K562 (cell line): ENCODE measurements around the gene ATXN1L. TPM values are rescaled to one million over a fixed set of nuclear protein-coding genes. Genes with fewer than 3 reads are reported as not detected.

Experiments used
- HDAC8 ChIP-seq: fragments of 450-650 bp; IDR thresholded peaks from 2 replicates; pipeline ENCODE4 v1.6.1; 2016; ENCODE audit warnings: mild to moderate bottlenecking, missing genetic modification characterization, moderate library complexity, missing compliant biosample characterization
- LARP7 ChIP-seq: fragments of 450-650 bp; IDR thresholded peaks from 2 replicates; pipeline ENCODE4 v1.6.1; 2016
- NCOA4 ChIP-seq: fragments of 450-650 bp; IDR thresholded peaks from 2 replicates; pipeline ENCODE4 v1.6.1; 2018; ENCODE audit warnings: mild to moderate bottlenecking; ENCODE audit not compliant: partially characterized antibody
- RAD21 ChIP-seq, 2 experiments: fragments of 250-450 bp in 1 of 2; fragments of 450-650 bp in 1 of 2; sonication (Bioruptor Pico) in 1 of 2; formaldehyde crosslinking in 1 of 2; IDR thresholded peaks in 1 of 2; conservative IDR thresholded peaks in 1 of 2; 2 replicates each; pipeline versions ENCODE4 v1.4.0 to v1.8.0; 2020 to 2022; ENCODE audit warnings: mild to moderate bottlenecking in 2 of 2, moderate library complexity in 1 of 2
- TBP ChIP-seq: optimal IDR thresholded peaks from 2 replicates; pipeline ENCODE3; 2011; ENCODE audit warnings: low read depth, low read length, improper control_type of control experiment
- XRCC5 ChIP-seq: fragments of 200-400 bp; formaldehyde crosslinking; IDR thresholded peaks from 2 replicates; pipeline ENCODE4 v1.6.1; 2017; ENCODE audit warnings: low read depth, mild to moderate bottlenecking, low read length
- polyA plus RNA-seq, 8 experiments: library from polyadenylated mRNA; depleted of rRNA in 4 of 8; stranded (reverse) in 5 of 8; unstranded in 3 of 8; fragments of >200 nt; fragmentation: Nextera tagmentation in 2 of 8; fragmentation: Illumina TruSeq in 1 of 8; extraction: Ambion mirVana in 2 of 8; extraction: Trizol in 1 of 8; gene quantifications; 2 replicates each; pipeline versions ENCODE4 v1.2.1 to v1.2.3, GENCODE V29; 2011 to 2014; ENCODE audit warnings: inconsistent platforms in 1 of 8, missing spikeins in 1 of 8
- total RNA-seq, 7 experiments: library from RNA; depleted of rRNA in 6 of 7; stranded (reverse); fragments of >200 nt in 6 of 7; fragmentation: Illumina TruSeq in 2 of 7; extraction: Trizol in 2 of 7; gene quantifications; 2 replicates each; pipeline versions ENCODE4 v1.2.1 to v1.2.3, GENCODE V29; 2011 to 2021; ENCODE audit warnings: low replicate concordance in 1 of 7
- TF ChIP-seq, protein P1 (sequence below), 2 experiments: fragments of 450-650 bp in 1 of 2; sonication (generic) in 1 of 2; formaldehyde crosslinking in 1 of 2; IDR thresholded peaks; 2 replicates each; pipeline versions ENCODE4 v1.7.1 to v1.9.0; 2016 to 2022; ENCODE audit warnings: inconsistent platforms in 1 of 2, mild to moderate bottlenecking in 1 of 2, missing genetic modification reagents in 1 of 2
- TF ChIP-seq, protein P2 (sequence below), 2 experiments: fragments of 450-650 bp; IDR thresholded peaks; 2 replicates each; pipeline ENCODE4 v1.6.1; 2016
- TF ChIP-seq, protein P3 (sequence below), 2 experiments: fragments of 450-650 bp; conservative IDR thresholded peaks; 2 replicates each; pipeline ENCODE4 v1.6.1; 2017; ENCODE audit warnings: mild to moderate bottlenecking in 2 of 2, moderate library complexity in 2 of 2
- TF ChIP-seq, protein P4 (sequence below): fragments of 200-800 bp; sonication (Bioruptor generic); IDR thresholded peaks from 2 replicates; pipeline ENCODE4 v1.6.1; 2017; ENCODE audit warnings: missing genetic modification characterization, missing compliant biosample characterization

ATXN1L gene
- total and polyA plus RNA-seq, 9 of the 15 experiments (the other 6 are each of a cell fraction or from before 2014, with no cell fraction given) = 1.4 to 11.3 (median 9.3) TPM

DNA sequence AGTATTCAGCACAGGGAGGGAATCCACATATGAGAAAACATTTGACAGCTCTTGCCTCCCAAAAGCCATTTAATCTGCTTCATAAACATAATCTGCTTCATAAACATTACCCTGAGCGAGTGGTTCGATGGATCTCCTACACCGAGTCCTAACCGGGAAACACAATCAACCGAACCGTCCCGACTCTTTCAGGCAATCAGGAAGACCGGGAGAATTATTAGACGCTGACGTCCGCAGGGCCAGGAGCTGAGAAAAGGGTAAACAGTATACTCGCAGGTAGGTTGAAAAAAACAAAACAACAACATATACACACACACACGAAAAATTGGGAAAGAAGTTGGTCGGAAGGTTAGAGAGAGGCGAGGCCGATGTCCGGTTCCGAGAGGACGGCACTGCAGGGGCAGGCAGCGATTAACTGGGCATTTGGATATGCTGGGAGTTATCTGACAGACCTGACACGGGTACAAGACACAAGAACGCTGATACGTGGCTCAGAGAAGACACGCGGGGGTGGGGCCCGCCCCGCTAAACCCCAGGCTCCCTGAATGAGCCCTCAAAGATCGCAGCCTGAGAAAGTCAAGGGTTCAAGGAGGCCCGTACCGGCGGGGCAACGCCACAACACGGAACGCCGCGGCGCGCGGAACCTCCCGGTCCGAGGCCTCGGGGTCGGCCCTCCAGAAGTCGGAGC lies 37.7 kb upstream of the ATXN1L start (continued):
- TF ChIP-seq XRCC5 (no peak), HDAC8 (no peak), LARP7 (0 out of 2 replicates have a peak, but pooled peaks have one; percentile 33), TBP (no peak), RAD21 (CRISPR knock-in tag; conservative IDR thresholded peaks at IDR 0.05 in 1 of 2, IDR thresholded peaks at IDR 0.05 in 1 of 2) (no peak), NCOA4 (peak; percentile 18)
- TF ChIP-seq, protein P1, sequence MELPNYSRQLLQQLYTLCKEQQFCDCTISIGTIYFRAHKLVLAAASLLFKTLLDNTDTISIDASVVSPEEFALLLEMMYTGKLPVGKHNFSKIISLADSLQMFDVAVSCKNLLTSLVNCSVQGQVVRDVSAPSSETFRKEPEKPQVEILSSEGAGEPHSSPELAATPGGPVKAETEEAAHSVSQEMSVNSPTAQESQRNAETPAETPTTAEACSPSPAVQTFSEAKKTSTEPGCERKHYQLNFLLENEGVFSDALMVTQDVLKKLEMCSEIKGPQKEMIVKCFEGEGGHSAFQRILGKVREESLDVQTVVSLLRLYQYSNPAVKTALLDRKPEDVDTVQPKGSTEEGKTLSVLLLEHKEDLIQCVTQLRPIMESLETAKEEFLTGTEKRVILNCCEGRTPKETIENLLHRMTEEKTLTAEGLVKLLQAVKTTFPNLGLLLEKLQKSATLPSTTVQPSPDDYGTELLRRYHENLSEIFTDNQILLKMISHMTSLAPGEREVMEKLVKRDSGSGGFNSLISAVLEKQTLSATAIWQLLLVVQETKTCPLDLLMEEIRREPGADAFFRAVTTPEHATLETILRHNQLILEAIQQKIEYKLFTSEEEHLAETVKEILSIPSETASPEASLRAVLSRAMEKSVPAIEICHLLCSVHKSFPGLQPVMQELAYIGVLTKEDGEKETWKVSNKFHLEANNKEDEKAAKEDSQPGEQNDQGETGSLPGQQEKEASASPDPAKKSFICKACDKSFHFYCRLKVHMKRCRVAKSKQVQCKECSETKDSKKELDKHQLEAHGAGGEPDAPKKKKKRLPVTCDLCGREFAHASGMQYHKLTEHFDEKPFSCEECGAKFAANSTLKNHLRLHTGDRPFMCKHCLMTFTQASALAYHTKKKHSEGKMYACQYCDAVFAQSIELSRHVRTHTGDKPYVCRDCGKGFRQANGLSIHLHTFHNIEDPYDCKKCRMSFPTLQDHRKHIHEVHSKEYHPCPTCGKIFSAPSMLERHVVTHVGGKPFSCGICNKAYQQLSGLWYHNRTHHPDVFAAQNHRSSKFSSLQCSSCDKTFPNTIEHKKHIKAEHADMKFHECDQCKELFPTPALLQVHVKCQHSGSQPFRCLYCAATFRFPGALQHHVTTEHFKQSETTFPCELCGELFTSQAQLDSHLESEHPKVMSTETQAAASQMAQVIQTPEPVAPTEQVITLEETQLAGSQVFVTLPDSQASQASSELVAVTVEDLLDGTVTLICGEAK (IDR thresholded peaks at IDR 0.05) = peak; percentile 47; the same call in 1 of the 2 replicates
- TF ChIP-seq, protein P1 (CRISPR knock-in tag; IDR thresholded peaks at IDR 0.05) = no peak
- TF ChIP-seq, protein P2, sequence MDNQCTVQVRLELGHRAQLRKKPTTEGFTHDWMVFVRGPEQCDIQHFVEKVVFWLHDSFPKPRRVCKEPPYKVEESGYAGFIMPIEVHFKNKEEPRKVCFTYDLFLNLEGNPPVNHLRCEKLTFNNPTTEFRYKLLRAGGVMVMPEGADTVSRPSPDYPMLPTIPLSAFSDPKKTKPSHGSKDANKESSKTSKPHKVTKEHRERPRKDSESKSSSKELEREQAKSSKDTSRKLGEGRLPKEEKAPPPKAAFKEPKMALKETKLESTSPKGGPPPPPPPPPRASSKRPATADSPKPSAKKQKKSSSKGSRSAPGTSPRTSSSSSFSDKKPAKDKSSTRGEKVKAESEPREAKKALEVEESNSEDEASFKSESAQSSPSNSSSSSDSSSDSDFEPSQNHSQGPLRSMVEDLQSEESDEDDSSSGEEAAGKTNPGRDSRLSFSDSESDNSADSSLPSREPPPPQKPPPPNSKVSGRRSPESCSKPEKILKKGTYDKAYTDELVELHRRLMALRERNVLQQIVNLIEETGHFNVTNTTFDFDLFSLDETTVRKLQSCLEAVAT (IDR thresholded peaks at IDR 0.05) = peak; percentile 36 to 62; a peak in 1 of 4 replicates
- TF ChIP-seq, protein P3, sequence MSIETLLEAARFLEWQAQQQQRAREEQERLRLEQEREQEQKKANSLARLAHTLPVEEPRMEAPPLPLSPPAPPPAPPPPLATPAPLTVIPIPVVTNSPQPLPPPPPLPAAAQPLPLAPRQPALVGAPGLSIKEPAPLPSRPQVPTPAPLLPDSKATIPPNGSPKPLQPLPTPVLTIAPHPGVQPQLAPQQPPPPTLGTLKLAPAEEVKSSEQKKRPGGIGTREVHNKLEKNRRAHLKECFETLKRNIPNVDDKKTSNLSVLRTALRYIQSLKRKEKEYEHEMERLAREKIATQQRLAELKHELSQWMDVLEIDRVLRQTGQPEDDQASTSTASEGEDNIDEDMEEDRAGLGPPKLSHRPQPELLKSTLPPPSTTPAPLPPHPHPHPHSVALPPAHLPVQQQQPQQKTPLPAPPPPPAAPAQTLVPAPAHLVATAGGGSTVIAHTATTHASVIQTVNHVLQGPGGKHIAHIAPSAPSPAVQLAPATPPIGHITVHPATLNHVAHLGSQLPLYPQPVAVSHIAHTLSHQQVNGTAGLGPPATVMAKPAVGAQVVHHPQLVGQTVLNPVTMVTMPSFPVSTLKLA (conservative IDR thresholded peaks at IDR 0.05) = no peak; a peak in 1 of 4 replicates
- TF ChIP-seq, protein P4, sequence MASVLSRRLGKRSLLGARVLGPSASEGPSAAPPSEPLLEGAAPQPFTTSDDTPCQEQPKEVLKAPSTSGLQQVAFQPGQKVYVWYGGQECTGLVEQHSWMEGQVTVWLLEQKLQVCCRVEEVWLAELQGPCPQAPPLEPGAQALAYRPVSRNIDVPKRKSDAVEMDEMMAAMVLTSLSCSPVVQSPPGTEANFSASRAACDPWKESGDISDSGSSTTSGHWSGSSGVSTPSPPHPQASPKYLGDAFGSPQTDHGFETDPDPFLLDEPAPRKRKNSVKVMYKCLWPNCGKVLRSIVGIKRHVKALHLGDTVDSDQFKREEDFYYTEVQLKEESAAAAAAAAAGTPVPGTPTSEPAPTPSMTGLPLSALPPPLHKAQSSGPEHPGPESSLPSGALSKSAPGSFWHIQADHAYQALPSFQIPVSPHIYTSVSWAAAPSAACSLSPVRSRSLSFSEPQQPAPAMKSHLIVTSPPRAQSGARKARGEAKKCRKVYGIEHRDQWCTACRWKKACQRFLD (CRISPR knock-in tag) = 0 out of 2 replicates have a peak, but pooled peaks have one; percentile 28
